Embryonic facial prominence (tissue), 1 donor: ENCODE results near the gene CHCHD6.
A peak's percentile ranks its signal among the peaks of the same experiment; 100 is the strongest.

Experiments used
- DNase-seq: peaks from one replicate; pipeline ENCODE4 v3.0.0-alpha.2; 2016; ENCODE audit errors: extremely low spot score

Gene CHCHD6

DNA sequence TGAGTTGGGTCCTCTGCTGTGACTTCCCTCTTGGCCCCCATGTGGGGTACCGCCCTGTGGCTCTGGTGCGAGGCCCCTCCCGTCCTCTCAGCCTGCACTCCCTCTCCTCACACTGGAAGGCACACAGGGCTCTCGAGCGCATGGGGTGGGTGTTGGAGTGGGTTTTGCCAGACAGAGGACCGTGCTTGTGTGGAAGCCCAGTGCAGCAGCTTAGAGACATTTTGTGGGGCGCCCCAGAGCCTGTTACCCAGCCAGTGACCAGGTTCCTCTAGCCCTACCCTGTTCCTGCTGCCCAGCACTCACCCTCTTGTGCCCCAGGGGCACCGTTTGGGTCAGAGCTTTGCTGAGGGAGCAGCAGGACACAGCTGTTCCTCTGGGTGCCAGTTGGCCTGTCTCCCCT lies 288.7 kb downstream of the CHCHD6 start:
- no peak for DNase-seq

DNA sequence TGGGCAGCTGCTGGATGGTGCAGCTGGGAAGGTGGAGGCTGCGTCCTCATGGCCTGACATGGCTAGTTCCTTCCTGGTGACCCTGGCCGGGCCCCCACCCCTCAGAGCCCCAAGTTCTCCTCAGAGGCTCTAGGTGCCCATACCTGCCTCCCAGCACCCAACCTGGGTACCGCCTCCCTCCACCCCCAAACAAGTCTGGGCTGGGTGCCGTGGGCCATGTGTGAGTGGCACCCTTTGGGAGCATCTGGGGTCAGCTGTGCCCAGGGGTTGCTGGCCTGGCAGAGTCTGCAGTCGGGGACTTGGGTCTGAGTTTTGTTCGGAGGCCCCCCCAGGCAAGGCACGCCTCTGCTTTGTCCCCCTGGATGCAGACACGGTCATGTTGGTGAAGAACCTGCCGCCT lies 289.4 kb downstream of the CHCHD6 start:
- DNase-seq, result no peak

DNA sequence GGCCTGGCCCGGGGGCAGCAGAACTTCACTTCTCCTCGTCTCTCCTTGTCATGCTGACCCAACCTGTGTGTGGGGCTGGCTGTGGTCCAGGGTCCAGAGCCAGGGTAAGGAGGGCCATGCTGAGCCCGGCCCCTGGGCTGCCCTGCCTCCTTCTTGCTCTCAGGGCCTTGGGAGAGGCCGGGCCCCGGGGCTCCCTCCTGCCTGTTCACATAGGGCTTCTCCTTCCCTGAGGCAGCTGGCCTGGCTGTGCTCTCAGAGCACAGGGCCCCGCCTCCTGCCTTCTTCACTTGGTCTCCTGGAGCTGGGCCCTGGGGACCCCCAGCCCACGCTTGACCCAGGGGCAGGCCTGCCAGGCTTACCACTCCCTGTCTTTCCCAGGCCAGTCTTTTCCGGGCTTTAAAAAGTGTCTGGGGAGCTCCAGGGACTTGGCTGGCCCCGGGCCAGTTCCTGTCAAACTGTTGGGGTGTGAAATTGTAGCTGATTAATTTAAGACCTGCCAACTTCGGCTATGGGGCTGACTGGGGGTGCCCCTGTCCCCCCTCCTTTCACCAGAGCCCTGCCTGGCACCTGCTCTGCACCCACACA lies 290.7 kb downstream of the CHCHD6 start:
- DNase-seq, result no peak

DNA sequence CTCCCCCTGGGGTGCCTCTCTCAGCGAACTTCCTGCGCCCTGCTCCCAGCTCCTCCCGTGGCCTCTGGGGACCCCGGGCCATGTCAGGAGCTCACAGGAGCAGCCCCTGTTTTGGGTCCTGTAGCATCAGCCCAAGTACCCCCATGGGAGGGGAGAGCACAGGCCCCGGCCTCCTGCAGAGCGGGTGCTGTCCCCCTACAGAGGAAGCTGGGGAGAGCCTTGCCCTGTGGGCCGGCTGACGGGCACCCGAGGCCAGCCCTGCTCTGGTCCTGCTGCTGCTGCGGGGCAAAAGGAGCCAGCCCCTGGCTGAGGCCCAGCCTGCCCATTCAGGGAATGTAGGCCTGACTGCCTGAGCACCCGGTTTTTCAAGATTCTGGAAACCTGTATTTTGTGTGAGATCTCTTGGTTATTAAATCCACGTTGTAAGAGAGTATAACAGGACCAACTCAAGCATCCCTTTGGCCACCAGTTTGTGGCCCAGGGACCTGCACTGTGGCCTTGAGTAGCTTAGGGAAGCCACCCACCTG lies 291.3 kb downstream of the CHCHD6 start:
- DNase-seq, result no peak

DNA sequence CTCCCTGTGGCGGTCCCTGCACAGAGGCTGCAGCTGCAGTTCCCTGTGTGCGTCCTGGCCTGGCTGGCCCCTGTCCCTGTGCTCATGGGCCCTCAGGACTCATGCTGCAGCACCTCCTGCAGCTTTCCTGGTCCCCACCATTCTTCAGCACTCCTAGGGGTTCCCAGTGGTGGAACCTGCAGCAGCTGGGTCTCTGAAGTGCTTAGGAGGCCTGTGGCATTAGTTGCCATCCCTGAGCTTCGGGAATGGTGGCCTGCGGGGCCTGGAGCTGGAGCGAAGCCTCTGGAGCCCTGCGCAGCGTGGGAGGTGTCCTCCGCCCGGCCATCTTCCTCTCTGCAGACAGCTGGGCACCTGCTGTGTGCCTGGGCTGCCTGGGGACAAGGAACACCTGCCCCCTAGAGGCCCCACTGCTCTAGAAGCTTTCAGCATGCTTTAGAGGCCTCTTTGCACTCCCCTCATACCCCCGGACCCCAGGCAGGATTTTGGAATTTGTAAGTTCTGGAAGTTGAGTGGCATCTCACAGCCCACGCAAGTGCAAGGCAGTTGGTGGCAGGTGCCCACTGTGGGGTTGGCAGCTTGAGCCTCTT lies 292.0 kb downstream of the CHCHD6 start:
- DNase-seq, result no peak

DNA sequence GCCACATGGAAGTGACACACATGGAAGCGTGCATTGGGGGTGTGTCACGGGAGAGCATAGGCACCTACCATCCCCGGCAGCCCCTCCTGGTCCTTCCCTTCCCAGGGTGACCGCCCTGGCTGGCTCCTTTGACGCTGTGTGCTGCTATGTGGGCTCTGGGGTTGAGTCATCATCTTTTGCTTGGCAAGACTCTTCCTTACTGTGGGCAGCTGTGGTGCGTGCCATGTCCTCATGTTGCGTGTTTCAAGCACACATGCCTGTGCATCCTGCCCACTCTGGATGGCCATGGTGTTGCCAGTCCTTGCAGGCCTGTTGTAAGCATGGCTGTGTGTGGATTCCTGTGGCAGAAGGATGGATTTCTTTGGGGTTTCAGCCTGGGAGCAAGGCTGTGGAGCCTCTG lies 292.9 kb downstream of the CHCHD6 start:
- no peak for DNase-seq

DNA sequence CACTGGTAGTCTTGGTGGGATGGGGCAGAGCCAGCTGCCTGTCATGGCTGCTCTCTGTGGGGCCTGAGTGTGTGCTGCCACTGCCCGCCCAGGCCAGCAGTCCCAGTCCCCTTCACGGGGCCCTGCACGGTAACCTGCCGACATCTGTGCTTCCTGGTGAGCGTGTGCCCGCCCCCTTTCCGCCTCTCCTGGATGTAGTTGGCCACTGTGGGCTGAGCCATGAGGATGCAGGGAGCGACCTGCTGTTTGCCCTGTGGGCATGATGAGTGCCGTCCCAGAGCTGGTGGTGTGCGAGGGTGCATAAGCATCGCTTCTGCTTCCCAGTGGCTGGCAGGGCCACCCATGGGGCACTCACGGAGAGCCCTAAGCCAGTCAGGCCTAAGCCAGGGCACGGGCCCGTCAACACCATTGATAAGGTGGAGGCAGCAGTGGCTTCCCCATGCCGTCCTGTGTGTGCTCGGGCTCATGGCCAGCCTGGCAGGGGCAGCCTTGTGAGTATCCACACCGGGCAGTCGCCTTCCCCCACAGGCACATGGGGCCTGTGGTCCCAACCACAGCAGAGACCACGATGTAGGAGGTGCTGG lies 293.5 kb downstream of the CHCHD6 start:
- DNase-seq, result no peak

DNA sequence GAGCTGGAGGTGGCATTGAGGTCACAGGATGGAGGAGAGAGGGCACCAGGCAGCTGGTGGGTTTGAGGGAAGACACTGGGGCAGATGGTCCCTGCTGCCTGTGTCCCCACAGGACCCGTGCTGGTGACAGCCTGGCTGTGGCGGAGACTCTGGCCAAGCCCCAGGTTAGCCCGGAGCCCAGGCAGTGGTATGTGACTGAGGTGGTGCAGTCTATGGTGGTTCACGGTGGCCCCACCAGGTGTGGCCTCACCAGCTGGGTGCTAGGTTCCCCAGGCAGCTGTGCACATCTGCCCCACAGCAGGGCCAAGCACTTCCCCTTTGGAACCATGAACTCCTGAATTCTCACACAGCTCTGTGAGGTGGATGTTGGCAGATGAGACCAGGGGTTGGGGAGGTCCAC lies 294.3 kb downstream of the CHCHD6 start:
- DNase-seq, result no peak

DNA sequence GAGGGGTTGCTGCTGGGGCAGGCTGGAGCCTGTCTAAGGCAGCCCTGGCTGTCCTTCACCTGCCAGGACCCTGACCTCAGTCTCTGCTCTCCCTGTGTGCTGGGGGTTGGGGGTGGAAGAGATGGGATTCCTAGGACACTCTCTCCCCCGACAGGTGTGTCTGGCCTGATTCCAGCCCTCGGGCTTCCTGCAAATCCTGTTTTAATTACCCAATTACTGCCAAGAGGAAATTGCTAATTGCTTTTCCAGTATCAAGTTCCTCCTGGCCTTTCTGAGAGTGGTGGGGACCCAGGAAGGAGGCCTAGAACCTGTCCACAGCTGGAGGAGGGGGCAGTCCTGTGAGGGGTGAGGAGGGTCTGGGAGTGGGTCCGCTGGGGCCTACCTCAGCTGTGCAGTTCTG lies 294.7 kb downstream of the CHCHD6 start:
- DNase-seq, result no peak

DNA sequence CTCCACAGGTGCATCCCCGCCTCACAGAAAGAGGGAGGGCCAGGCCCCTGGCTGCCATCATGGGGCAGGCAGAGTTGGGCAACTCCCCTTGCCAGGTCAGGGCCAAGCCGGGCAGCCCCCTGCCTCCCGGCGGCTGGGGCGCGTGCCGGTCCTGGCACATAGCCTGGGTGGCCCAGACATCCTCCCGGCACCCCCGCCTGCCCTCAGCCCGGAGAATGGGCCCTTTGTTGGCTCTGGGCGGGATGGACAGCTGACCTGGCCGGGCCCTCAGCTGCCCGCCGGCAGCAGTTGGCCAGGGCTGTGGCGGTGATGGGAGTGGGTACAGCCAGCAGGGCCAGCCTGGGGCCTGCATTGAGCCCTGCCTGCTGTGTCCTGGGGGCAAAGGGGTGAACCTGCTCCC lies 295.3 kb downstream of the CHCHD6 start:
- DNase-seq, result no peak

DNA sequence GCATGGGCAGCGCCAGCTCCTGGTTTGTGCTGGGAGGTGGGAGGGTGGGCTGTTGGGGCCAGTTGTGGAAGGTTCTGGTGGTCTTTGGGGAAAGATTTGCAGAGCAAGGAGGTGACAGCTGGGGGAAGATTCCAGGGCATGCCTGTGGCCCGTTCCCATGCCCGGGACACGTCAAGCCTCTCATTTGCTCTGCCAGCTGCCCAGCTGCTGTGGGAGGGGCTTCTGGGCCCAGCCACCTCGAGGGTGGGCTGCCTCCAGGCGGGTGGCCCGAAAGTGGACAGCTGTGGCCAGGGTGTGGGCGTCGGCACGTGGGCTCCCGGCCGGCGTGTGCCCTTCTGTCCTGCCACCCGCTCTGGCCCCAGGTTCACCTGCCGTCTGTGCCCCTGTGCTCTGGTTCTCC lies 296.1 kb downstream of the CHCHD6 start:
- no peak for DNase-seq

DNA sequence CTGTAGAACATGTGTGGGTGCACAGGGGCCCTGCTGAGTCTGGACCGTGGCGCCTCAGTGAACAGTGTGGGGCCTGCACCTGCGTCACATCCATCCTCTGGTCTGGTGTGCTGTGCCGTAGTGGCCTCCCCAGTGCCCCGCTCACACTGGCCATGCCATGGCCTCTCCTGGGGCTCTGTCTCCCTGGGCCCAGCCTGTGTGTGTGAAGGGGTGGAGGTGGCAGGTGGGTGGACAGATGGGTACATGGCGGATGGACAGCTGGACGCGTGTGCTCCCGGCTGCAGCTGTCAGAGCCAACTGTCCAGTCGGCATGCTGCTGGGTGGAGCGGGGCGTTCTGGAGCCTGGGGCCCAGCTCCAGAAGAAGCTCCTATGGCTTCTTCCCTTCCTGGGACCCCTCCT lies 296.7 kb downstream of the CHCHD6 start:
- no peak for DNase-seq

DNA sequence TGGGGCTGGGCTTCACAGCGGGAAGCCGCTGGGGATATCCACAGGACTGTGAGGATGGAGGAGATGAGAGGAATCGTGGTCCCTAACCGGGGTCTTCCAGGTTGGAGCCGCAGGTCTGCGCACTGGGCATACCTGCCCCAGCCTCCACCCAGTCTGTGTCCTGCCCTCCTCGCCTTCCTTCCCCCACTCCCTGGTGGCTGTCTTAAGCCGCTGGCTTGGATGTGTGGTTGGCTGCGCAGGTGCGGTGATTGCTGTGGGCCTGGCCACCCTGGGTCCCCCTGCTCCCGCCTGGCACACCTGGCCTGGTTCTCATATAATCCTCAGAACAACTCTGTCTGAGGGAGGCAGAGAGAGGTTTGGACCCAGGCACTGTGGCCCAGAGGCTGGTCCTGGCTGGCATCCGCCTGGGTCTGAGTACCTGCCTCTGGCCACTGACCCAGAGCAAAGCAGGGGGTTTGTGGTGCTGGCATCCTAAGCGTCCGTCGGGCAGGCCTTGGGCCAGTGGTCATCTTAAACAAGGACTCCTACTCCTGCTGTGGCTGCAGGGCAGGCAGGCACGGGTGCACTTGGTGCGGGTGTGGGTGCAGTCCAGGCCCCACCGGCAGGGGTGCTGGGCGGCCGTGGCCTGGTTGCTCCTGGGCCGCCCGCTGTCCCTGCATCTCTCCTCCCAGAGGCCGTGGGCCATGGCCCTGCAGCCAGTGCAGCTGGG lies 297.6 kb downstream of the CHCHD6 start:
- DNase-seq, result no peak

DNA sequence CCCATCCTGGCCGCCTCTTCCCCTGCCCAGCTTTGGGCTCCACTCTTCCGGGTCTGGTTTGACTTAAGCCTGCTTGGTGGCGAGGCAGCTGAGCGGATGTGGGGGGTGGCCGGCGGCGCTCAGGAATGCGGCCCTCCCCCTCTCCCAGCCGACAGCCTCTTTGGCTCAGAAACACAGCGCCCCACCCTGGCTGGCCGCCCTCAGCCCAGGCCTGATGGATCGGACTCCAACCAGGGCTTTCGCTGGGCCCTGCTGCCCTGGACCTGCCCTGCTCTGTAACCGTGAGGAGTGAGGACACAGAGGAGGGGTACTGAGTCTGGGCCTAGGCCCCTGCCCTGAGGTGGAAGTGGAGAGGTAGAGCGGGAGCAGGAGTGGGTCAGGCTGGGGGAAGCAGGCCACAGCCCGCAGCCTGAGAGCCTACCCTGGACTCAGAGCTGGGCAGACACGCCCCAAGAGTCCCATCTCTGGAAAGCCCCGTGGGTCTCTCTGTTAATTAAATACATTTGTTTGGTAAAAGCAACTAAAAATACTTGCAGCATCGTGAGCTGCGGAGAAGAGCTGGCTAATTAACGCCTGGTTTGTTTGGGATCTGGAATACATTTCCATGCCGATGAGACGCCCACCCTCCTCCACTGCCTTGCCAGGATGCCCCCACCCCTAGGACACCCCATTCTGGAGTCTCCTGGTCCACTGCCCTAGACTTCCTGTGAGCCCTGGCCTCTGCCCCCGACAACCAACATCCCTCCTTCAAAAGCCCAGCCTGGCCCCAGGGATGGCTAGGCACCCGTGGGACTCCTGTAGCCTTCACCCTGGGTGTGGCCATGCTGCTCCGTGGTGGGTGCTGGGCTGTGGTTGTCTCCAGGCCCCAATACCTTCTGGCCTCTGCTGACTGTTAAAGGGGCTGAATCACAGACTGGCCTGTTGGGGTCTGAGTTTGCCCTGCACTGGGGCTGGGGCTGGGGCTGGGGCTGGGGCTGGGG lies 298.4 kb downstream of the CHCHD6 start:
- peak; percentile 67 for DNase-seq

DNA sequence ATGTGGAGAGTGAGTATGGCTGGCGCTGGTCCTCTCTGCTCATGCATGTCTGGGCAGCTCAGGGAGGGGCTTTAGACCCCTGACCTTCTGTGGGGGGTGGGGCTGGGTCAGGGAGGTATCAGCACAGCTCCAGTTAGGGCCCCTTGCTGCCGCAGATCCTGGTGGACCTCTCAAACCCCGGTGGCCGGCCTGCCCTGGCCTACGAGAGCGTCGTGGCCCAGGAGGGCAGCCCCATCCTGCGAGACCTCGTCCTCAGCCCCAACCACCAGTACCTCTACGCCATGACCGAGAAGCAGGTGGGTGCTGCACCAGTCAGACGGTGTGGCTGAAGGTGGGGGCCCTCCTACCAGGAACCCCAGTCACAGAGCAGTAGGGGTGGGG lies 299.1 kb downstream of the CHCHD6 start:
- DNase-seq, result no peak

DNA sequence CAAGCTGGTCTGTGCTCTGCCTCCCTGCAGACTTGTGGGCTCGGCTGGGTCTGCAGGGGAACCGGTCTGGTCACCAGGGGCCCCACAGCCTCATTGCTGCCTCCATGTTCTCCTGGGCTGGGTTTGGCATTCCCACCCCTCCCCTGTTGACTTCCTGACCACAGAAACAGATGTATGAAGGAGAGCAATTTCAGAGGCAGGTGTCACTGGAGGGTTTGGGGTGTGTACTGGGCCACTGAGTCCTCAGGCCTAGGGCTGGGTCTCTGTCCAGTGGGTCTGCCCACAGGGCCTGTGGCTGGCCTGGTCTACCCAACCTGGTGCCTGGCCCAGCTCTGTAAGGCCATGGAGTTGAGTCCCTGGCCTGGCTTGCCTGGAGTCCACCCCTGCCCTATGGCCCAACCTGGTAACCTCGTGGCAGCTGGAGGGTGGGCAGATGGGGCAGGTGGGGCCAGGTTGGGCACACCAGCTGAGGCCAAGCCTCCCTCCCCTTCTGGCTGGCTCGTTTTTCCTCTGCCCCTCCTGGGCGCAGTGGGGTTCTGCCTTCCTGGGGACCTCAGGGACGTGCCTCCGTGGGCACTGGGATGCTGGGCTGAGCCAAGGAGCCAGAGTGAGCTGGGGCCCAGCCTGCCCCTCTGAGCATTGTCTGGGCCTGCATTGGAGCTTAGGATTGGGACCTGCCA lies 299.7 kb downstream of the CHCHD6 start:
- no peak for DNase-seq

DNA sequence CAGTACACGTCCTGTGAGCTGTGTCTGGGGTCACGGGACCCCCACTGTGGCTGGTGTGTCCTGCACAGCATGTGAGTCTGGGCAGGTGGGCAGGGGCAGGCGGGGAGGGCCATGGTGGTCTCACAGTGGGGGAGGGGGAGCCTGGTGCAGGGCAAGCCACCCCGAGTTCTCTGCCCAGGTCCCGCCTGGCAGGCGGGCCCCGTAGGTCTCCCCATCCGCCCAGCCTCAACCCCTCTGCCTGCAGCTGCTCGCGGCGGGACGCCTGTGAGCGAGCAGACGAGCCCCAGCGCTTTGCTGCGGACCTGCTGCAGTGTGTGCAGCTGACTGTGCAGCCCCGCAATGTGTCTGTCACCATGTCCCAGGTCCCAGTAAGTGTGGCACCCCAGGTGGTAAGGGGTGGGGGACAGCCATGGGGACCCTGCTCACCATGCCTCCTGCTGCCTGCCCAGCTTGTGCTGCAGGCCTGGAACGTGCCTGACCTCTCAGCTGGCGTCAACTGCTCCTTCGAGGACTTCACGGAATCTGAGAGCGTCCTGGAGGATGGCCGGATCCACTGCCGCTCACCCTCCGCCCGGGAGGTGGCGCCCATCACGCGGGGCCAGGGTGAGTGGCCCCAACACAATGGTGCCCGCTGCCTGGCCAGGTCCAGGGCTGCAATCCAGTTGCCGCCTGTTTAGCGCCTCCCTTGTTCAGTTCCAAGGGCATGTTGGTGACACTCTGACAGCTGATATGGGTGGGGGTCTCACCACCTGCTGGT lies 300.8 kb downstream of the CHCHD6 start:
- DNase-seq, result no peak

DNA sequence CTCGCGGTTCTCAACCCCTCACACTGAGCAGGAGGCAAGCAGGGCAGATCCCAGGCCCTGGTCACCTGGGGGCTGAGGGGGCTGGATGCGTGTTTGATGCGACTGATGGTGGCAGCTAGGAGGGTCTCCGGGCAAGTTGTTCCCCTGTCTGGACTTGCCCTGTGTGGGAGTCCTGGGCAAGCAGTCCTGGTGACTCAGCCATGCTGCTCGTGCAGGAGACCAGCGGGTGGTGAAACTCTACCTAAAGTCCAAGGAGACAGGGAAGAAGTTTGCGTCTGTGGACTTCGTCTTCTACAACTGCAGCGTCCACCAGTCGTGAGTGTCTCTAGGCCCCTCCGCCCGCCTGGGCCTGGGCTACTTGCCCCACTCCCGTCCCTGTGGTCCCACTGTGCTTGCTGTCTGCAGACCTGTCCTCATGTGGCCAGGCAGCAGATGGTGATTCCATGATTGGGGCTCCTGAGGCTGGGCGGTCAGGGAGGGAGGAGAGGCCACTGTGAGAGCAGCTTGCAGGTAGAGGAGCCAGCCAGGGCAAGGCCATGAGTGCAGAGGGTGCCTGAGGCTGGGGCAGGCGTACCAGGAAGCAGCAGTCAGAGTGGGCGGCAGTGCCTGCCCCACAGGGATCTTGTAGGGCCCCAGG lies 301.9 kb downstream of the CHCHD6 start:
- DNase-seq, result no peak

DNA sequence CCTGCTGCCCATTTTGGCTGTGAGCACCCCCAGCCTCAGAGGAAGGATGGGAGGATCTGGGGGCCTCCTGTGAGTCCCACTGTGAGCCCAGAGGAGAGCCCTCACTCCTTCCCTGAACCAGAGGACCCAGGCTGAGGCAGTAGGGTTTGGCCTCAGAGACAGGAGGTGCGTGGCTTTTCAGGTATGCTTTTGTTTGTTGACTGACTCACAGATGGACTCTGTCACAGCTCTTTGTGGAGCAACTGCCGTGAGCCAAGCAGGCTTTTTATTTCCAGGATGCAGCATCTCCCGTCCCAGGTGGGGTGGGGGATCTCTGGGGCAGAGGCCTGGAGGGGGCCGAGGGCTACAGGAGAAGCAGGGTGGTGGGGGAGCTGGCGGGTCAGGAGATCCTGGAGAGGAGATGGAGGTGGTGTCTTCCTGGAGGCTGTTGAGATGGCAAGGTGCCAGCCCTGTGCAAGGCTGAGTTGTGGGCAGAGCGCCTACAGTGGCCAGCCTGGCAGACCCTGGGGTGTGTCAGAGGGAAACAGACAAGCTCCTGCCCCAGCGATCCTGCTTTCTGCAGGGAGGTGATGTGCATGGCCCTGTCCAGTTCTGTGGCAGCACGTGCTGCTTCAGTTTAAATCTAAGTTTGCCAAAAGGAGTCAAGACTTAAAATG lies 302.9 kb downstream of the CHCHD6 start:
- no peak for DNase-seq
